NCI-H128 (cell line): ENCODE results near the gene INPP4B.

Experiments used
- DNase-seq: peaks from one replicate; lab custom pipeline; 2025; ENCODE audit not compliant: unreplicated experiment; lab: John Stamatoyannopoulos, UW

Gene INPP4B

DNA sequence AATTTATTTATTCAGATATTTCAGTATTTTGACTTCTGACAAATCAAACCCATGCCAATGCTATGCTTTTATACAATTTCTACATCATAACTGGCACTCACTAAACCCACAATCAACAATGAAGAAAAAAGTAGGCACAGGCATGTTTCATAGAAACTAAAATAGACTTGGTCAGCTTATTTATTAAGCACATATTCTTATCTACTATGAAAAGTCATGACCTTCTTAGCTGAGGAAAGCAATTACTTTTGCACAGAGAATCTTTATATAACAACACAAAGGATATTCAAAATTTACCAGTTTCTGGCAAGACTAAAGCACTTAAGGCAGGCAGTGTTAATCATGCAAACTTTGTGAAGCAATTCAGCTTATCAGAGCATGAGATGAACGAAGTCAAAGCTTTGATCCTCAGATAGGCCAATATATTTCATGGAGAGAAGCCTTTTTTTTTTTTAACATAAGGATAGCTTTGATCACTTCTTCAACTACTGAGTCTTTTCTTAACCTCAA is 490.6 kb downstream of the INPP4B start:
- DNase-seq, result no peak

DNA sequence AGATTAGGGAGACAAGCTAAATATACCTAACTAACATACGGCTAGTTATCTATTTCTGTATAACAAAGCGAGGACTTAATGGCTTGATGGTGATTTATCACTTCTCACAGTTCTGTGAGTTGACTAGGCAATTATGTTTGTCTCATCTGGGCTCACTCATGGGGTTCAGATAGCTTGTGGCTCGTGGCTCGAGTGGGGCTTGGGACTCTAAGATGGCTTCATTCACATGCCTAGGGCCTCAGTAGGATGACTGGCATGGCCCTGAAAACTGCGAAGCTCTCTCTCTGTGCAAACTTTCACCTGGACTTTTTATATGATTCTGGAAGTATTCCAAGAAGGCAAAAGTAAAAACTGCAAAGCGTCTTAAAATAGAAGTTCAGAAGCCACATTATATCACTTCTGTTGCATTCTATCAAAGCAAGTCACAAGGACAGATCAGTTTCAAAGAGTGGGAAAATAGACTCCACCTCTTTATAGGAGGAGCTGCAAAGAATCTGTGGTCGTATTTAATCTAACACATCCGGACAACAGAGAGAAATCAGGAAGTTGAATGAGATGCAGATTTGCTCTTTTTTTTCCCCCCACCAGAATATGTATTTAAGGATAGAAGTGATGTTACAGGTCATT is 491.2 kb downstream of the INPP4B start:
- no peak for DNase-seq

- DNase-seq, result no peak
Measured at GRCh38 chr4:142354041-142354440, 492.1 kb downstream of the INPP4B start.

DNA sequence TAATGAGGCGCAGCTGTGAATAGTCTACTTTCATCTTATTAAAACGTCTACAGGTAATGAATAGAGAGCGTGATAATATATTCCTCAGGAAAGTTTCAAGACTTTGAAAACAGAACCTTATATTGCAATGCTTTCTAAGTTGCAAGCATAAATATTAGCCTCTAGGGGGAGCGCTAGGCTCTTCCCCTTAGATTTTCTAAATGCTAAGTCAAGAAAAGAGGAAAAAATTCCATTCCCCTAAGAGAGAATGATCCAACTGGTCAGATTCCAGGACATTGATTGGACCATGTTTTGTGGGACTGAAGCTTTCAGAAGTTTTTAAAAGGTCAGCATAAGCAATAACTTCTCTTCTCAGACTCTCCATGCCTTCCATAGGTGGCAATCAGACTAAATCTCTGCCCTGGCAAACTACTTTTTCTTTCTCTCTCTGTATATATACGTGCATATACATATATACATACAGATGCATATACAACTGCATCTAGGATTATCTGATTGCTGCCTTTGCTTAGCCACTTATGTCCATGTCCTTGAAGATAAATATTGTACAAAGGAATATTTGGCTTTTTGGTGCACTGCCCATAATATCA is 492.9 kb downstream of the INPP4B start:
- no peak for DNase-seq

- DNase-seq, result no peak
Measured at GRCh38 chr4:142352712-142353111, 493.4 kb downstream of the INPP4B start.

DNA sequence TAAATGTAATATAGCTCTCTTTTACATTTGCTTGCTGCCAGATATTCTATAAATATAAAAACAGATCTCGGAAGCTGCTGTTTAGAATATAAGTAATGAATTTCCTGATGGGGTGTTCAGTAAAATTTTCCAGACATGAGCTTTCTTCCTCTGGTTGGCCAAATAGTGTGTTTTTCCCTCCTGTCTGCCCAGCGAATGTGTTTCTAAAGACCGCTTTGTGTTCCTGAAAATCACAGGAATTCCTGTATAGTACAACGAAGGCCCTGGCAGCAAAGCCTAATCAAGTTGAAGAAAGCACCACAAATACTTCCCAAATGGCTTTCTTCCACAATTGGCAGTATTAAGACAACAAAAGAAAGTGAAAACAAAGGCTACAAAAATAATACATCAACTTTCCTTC is 494.1 kb downstream of the INPP4B start:
- DNase-seq, result no peak

GRCh38 chr4:142350871-142351270 is 495.2 kb downstream of the INPP4B start:
- no peak for DNase-seq

DNA sequence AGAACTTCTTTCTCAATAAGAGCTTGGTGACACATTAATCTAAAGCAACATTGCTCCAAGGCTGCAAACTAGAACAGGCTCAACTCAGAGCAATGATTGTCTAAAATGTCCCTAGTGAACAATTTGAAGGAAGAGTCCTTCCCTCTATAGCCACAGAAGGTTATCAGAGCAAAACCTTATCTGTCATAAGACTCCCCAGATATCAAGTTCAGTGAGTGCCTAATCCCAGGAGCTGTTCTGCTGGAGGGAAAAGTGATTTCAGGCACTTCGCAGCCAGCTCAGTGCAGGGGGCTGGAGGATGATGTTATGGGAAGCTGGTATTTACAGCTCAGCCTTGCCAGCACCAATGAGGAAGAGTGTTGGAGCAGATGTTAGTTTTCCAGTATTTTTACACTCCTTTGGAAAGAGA is 497.5 kb downstream of the INPP4B start:
- DNase-seq, result no peak

DNA sequence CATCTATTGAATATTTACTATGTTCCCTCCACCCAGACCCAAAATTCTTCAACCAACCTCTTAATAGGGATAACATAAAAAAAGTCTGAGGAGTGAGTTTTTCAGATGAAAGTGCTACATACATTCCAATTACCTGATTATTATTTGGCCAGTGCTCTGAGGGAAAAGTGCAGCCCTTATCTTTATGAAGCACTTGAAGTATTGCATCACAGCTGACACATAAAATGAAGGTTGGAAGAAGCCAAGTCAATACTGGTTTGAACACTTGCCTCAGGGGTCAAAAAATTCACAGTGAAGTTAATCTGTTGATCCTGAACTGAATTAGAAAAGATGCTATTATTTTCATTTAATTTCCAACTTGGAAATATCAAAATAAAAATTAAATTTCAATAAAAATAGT is 498.9 kb downstream of the INPP4B start:
- no peak for DNase-seq

DNA sequence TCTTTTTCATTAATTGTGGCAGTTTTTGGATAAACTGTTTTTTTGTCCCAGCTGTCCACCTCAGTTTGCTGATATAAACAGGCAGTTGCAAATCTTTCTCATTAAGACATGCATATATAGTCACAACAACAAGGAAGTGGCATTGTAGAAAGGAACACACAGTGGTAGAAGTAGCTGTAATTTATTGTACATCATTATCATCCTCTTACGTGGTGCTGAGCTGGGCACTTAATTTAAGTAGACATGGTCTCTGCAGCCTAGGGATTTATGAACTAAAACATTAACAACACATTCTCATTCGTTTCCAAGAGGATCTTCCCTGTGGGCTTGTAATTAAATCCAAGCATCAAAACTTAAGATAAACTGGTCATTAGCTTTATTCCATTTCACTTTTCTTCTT is 500.2 kb downstream of the INPP4B start:
- DNase-seq, result no peak

DNA sequence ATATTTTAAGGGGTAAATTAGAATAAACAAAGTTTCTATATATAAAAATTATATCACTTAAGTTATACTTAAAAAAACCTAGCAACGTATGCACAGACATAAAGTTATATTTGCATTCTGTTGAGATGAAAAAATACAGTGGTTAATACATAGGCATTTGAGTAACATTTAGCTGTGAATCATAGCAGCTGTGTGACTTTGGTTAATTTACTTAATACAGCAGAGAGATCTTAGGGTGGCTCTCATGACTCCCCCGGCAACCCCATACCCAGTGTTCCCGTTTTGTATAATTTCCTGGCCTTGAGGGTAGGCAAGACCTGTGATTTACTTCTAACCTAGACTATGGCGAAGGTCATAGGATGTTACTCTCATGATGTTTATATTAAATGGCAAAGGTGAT is 504.8 kb downstream of the INPP4B start:
- DNase-seq, result no peak

- DNase-seq, result no peak
Measured at GRCh38 chr4:142339053-142339452, 507.0 kb downstream of the INPP4B start.

- no peak for DNase-seq
Measured at GRCh38 chr4:142336251-142336934, 509.7 kb downstream of the INPP4B start.

DNA sequence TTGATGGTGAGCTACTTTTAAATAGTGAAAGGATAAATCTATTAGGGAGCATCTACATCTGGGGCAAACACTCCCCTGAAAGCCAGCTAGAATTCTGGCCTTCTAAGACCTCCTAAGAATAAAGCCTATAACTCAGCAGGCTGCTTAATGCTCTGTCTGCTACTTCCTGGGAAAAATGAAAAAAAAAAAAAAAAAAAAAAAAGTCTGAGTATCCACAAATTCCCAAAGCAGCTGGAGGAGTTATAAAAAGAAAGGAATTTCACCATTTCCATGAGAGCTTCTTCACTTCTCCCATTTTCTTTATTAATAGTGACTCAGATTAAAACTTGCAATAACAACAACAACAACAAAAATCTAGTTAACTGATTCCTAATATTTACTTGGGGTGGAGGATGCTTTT is 511.2 kb downstream of the INPP4B start:
- no peak for DNase-seq

GRCh38 chr4:142331646-142332045 is 514.5 kb downstream of the INPP4B start:
- DNase-seq, result no peak

GRCh38 chr4:142331132-142331531 is 515.0 kb downstream of the INPP4B start:
- DNase-seq, result no peak

DNA sequence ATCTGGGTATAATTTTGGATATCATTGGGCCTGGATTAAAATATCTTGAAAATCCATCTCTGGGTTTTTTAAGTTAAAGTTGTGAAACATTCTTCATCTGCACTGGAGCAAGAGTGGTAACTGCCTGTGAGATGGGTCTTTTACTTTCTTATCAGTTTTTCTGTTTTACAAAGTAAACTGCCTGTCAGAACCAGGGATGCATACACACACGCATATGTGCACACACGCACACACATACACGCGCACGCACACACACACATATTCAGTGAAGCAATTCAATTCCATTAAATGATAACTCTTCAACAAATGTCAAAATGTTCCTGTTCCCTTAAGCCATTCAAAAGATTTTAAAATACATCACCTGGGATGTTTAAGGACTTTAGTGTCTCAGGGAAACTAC is 515.8 kb downstream of the INPP4B start:
- DNase-seq, result no peak

DNA sequence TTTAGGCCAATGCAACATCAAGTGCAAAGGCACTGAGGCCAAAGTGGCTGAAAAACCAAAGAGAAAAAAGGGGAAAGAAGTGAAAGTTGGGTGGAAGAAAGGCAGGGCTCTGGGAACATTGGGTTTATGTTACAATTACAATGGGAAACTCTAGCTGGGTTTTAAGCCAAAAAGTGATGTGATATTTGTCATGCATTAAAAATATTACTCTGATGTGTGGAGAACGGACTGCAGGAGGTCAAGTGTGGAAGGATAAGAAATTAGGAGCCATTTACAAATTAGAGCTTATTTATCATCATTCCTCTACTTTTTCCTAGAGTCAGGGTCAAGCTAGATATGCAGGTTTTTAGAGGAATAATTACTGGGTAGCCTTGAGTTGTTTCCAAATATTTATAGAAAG is 516.8 kb downstream of the INPP4B start:
- DNase-seq, result no peak

DNA sequence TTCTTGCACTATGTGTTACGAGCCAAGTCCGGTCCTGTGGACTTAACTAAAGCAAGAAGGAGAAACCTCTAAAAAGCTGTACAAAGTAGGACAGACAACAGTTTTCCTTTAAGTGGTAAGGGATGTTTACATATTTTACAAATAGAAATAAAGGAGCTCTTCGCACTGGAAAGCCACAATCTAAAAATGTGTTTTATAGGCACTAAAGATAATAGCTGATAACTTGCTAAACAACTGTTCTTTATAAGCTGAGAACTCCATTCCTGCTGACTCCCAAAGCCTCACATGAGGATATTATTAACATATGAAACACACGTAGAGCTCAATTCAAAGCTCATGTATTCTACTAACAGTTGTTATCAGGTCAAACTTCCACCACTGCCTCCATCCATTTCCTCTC is 519.9 kb downstream of the INPP4B start:
- no peak for DNase-seq

GRCh38 chr4:142324572-142324971 is 521.5 kb downstream of the INPP4B start:
- DNase-seq, result no peak

GRCh38 chr4:142322996-142323395 is 523.1 kb downstream of the INPP4B start:
- no peak for DNase-seq

- DNase-seq, result no peak
Measured at GRCh38 chr4:142318280-142318679, 527.8 kb downstream of the INPP4B start.
